Activated CD4-positive, alpha-beta T cell treated with anti-CD3 and anti-CD28 coated beads, Interleukin-2, amount 50 U/mL, for 48 hours (primary cell): ENCODE results near the gene MYO1D.
"Not testable (repeated sequence)": the region's sequence is repeated elsewhere in the genome, so short reads cannot be mapped to it uniquely, and the experiment has no call there.

Experiments used
- DNase-seq, 2 experiments: peaks; one replicate each; pipeline ENCODE4 v3.0.0-alpha.2; 2020

MYO1D gene

DNA sequence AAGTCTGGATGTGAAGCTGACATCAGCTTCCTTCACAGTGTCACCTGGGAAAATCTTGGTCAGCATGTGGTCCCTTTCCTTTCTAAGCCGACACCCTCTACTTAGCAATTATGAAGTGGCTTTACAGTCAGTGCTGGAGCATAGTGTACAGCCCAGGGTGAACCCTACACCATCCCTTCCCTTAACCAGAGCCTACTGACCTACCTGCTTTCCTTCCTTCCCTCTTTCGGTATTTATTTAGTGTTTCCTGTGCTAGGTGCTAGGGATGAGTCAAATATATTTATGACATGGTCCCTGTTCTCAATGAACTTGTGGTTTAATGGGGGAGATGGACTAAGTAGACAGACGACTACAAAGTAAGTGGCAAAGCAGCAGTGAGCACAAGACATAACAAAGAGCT lies 312.6 kb downstream of the MYO1D start:
- peak; percentile 19 to 39 for DNase-seq

DNA sequence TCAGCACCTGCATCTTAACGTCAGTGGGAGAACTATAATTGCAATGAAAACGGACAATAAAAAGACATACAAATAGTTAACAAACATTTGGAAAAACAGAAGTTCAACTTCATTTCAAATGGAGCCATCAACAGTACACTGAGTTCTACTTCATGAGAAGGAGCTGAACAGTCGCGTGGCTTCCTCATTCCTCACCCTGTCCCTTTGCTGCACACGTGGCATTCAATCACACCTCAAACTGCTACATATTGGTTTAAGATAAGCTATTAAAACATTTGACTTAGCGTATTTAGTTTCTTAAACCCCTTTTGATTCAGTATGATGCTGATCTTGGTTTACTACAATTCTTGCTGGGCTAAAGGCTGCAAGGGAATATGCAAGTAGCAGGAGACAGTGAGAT lies 313.3 kb downstream of the MYO1D start:
- no peak for DNase-seq

DNA sequence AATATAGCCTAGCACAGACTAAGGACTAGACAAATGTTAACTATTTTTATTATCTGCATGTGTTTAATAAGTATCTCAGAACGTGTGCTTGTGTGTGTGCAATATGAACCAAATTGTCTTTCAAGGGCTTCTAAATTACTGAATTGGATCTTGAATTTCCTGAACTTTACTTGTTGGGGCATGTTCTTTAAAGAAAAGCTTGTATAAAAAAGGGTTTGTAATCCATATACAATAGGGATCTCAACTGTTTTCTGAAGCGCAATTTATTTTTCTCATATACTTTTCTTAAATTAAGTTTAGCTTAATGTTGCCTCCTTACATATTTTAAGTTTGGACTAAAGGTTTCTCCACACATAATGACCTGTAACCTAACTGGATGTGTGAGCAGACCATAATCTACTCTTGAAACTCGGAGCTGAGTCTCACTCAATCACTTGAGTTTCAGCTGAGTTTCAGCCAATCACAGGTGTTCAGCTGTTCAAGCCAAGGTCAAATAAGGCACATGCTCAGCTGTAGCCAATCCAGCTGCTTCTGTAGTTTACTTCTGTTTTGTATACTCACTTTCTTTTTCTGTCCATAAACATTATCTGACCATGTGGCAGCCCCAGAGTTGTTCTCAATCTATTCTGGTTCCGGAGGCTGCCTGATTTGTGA lies 317.8 kb downstream of the MYO1D start:
- no peak for DNase-seq

DNA sequence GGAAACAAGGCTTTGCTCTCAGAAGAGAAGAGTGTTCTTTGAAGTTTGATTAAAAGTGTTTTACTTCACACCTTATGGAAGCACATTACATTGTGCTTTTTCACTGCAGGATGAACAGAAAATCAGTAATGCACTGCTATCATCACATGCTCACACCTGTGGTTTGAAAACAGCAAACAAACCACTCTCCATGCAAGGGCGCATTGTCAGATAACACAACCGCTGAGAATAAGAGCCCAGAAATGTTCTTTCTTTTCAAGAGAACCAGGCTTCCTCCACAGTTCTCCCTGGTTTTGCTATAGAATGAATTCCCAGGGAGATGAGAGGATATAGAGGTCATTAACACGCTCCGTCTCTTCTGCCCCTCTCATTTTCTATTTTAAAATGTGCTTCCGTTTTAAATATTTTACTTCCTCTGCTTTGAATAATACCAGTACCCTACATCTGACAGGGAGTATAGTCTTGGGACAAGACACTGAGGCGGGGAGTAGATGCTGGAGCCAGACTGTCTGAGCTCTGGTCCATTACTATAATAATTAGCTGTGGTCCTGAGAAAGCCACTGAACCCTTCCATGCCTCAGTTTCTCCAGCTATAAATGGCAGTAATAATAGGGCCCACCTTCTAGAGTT lies 318.5 kb downstream of the MYO1D start:
- DNase-seq, result no peak

DNA sequence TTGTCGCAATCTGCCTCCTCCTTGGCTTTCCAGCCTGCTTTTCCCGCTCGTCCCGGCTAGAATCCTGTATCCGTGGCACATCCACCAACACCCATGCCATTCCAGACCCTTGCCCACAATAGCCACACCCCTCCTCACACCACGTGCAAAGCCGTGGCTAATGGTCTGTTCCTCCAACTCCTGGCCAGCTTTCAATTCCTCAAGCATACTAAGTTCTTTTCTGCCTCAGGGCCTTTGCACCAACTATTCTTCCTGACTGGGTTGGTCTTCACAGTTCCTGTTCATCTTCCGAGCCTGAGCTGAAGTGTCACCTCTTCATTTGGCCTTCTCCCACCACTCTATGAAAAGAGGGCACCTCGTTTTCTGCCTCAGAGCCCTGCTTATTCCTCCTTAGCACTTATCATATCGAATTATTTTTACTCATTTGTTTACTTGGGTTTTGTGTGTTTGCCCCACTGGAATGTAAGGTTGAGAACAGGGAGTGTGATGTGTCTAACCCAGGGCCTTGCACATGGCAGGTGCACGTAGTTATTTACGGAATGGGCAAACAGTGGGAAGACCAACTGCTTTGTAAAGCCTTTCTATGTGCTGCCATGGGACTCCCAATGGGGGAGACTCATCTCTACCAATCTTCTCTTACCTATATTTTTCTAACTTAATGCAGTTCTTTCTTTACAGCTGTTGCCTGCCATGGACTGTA lies 321.2 kb downstream of the MYO1D start:
- no peak for DNase-seq

DNA sequence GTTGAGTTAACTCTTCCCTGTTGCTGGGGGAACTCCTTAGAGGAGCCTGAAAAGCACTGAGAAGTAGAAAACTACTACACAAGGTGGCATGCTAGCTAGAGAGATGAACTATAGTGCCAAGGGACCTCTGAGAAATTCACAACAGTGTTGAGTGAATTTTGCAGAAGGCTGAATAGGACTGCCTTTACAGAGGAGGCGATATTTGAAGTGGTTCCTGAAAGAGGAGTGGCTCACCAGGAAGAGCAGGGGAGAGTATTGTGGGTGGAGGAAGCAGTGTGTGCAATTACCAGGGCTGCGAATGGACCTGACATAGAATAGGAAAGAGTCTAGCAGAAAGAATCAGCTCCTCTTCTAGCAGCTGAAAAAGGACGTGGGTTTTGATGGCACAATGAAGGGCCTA lies 323.8 kb downstream of the MYO1D start:
- DNase-seq, result no peak

DNA sequence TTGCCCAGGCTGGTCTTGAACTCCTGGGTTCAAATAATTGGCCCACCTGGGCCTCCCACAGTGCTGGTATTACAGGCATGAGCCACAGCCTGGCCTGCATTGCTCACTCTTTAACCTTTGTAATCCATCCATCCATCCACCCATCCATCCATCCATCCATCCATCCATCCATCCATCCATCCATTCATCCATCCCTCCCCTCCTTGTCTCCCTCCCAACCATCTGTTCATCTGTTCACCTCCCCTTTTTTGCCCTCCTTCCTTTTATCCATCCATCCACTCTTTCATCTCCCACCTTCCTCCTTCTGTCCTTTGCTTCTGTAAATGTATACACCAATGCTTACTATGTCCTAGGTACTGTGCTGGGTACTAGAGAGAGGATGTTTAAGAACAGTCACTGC lies 324.6 kb downstream of the MYO1D start:
- no peak for DNase-seq

DNA sequence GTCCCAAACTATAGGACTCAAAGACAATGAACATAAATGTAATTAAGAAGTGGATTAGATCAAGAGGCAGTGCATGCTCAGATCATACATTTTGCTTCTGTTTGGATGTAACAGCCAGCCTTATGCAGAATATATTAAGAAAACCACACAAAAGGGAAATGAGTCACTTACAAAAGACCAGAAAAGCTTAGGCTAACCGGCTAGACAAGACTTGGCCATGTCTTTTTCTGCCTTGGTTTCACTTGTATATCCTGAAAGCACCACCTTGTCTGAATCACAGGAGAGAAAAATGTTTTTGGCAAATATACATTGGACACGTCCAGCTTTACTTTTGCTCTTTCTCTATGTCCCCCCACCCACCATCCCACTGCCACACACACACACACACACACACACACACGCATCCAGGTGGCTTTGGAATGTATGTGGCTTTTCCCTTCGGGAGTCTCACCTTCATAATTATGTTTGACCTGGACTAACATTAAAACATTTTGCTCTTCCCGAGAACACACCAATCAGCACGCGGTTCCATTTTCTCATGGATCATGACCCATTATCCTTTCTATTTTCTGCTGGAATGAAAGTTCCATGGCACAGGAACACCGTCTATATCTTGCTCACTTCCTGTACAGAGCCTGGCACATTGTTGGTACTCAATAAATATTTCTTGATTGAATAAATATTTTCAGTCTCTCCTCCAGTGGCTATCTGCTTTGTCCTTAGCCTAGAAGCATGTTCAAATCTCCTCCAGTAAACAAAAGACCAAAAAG lies 325.6 kb downstream of the MYO1D start:
- DNase-seq, result peak in 1 of 2 experiments; percentile 15

DNA sequence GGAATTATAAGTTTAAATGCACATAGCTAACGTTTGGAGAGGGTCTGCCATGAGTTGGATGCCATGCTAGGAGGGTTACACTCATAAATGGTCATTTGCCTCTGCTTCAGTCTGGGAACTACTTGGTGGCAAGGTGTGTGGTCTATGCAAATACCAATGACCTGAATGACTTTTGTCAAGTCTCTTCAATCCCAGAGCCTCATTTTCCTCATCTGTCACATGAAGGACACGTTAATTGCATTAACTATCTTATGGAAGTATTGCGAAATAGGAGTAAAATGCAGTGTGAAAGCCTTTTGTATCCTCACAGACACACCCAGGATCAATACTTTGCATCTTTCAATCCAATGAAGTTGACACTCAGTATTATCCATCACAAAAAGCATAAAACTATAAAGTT lies 327.4 kb downstream of the MYO1D start:
- DNase-seq, result no peak

DNA sequence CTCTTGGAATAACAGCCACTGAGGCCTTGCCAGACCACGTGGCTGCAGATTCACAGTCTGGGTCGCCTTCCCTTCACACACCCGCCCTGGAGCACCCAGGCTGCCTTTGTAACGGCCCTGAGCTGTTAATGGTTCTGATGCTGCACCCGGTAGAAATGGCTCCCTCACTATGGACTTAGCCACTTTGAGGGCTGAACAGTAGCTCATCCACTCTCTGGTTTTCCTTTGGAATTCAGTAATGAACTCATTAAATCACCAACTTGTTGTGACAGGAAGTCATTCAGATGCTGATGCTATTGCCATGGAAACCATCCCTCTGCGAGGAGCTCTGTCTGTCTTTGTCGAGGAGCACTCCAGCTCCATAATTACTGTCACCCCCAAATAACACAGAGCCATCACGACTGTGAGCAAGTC lies 330.9 kb downstream of the MYO1D start:
- no peak for DNase-seq

DNA sequence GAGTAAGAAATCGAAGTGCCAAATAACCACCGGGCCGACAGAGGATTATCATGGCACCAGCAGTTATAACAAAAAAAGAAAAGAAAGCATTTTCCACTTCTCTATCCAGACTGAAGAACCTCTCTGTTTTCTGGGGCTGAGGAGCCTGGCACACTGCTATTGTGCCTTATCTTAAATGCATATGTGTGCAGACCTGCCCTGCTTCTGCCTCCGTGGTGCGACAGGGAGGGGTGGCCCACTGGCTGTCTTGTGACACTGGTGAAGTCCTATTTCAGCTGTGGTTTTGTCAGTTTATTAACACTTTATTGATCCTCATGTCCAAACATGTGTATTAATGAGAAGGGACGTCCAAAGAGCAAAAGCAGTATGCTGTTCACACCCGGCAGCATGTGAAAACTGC lies 334.7 kb downstream of the MYO1D start:
- DNase-seq, result no peak

DNA sequence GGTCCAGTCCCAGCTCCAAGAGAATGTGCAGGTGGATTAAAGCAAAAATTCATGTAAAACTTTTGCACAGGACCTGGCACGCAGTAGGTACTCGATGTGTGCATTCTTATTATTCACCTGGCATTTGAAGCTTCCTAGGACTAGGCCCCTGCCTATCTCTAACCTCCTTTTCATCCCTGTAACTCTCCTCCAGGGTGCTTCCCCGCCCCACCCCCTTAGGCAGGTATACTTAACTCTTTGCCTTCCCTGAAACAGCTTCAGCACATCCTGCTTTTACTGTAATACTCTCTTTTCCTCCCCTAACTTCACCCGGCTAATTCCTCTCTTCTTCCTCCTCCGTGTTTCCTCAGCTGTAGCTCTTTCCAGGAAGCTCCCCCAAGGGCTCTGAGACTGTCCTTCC lies 335.3 kb downstream of the MYO1D start:
- no peak for DNase-seq

DNA sequence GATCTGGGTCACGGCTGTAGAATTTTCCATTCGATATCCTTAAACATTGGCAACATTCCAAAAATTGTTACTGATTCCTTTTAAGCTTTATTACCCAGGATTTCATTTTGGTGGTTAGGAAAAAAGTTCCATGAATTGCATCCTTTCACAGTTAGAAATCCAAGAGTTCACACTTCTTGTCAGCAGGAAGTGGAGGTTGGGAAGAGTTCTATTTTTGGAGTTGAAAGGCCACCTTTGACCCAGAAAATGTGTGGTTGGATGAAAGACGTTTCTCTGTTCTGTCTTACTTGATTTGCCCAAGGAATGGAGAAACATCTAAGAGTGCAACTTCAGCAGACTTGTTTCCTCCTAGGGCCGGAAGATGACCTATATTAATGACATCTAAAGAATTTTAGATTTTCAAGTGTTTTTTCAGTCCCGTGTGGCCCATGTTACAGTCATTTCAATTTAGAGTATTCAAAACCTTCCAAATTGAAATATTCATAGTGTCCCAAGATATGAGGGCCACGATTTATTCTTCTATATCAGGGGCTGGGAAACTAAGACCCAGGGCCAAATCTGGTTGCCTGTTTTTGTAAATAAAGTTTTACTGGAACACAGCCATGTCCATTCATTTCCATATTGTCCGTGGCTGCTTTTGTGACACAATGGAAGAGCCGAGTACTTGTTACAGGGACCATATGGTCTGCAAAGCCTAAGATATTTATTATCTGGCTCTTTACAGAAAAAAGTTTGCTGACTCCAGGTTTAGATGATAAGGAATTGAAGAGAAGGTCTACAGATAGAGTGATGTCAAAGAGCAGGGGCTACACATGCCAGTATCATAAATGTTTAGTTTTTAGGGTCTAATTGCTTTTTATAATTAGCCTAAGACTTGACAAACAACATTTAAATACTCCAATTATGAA lies 339.9 kb downstream of the MYO1D start:
- DNase-seq, result no peak

DNA sequence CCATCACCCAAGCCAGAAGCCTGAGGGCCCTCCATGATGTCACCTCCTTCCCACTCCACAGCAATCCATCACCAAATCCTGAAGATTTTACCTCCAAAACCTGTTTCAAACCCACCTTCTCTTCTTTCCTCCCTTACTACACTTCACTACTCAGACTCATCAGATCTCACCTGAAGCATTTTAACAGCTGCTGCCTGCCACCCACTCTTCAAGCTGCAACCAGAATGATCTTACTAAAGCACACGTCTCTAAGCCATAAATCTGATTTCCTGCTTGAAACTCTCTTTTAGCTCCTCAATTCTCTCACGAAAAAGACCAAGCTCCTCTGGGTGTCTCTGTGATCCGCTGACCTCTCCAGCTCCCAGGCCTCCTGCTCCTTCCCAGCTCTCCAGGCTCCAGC lies 343.6 kb downstream of the MYO1D start:
- DNase-seq, result no peak

DNA sequence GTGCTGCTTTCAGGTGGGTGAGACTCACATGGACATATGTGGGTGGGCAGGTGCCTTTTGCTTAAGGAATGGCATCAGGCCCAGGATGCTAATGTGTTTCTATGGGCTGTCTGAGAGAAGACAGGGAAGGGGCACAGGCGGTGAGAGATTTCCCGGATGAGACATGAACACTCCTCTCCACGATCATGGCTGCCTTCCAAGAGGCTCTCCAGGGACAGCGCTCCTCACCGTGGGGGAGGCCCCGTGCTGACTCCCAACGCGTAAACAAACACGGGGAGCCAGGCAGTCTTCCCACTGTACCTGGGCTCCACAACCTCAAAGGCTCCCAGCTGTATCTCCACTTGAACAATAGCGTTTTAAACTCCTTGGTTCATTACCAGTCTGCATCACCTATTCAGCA lies 347.3 kb downstream of the MYO1D start:
- no peak for DNase-seq

DNA sequence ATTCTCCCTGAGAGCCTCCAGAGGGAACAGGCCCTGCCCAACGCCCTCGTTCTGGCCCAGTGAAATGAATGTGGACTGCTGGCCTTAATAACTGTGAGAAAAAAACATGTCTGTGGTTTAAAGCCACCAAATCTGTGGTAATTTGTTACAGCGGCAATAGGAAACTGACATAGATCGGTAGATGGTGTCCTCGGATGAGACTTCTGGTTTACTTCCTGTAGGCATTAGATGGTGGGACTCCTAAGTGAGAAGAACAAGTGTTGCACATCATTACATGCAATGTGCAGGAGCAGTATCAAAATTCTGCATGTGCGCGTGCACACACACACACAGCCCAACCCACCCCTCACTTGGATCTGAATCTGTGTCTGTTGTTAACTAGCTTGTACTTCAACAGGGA lies 348.1 kb downstream of the MYO1D start:
- DNase-seq, result no peak

DNA sequence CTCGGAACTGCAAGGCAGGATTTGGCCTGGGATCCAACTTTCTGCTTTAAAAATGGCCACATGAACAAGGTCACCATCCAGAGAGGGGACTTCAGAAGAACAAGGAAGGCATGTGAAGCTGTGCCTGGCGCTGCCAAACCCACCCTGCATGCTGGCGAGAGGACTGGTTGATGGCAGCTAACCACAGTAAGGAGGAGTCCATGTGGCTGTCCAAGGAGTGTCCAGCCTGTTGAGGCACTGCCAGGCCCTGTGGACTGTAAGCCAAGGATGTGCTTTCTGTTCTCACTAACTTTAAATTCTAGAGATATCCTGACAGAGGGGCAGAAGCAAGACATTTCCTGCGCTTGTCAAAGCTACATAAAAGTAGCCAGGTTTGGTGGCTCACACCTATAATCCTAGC lies 349.8 kb downstream of the MYO1D start:
- no peak for DNase-seq

DNA sequence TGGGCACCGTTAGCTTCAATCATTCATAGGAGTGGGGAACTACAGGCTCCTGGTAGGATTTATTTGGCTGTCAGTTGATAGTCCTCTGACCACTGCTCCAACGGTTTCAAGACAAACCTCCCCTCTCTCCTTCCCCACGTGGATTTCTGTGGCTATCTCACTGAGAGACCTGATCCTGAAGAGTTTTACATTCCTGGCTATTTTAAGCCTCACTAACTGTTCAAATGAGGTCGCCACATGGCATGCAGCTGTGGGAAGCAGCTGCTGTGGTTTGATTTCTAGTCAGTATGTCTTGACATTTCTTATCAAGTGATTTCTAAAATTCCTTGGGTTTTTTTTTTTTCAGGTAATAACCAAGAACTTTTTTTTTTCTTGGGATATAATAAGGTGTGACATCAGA lies 351.8 kb downstream of the MYO1D start:
- DNase-seq, result no peak

DNA sequence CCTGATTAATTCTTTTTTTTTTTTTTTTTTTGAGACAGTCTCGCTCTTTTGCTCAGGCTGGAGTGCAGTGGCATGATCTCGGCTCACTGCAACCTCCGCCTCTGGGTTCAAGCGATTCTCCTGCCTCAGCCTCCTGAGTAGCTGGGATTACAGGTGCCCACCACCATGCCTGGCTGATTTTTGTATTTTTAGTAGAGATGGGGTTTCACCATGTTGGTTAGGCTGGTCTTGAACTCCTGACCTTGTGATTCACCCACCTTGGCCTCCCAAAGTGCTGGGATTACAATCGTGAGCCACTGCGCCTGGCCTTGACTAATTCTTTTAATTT lies 352.4 kb downstream of the MYO1D start:
- not testable (repeated sequence) for DNase-seq

DNA sequence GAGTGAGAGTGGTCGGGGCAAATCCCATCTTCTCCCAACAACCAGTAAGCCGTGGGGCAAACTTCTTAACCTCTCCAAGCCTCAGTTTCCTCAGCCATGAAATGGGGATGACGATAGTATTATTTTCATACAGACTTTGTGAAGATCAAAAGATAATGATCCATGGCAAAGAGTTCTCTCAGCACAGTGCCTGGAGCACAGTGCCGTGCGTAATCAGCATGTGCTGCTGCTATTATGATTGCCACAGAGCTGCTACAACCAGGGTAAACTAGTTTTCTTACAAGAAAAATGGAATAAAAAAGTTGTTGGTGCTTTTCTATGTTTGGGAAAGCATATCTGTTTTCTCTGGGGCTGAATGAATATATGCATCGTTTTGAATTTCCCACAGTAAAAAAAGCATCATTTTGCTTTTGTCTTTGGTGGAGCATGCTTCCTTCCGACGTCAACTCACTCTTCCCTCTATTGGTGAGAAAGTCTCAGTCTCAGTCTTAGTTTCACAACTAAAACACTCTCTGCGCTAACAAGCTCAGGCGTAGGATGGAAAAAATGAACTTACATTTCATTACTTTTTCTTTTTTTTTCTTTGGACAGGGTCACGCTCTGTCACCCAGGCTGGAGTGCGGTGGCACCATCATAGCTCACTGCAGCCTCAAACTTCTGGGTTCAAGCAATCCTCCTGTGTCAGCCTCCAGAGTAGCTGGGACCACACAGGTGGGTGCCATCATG lies 352.9 kb downstream of the MYO1D start:
- DNase-seq, result peak; percentile 48 to 60

DNA sequence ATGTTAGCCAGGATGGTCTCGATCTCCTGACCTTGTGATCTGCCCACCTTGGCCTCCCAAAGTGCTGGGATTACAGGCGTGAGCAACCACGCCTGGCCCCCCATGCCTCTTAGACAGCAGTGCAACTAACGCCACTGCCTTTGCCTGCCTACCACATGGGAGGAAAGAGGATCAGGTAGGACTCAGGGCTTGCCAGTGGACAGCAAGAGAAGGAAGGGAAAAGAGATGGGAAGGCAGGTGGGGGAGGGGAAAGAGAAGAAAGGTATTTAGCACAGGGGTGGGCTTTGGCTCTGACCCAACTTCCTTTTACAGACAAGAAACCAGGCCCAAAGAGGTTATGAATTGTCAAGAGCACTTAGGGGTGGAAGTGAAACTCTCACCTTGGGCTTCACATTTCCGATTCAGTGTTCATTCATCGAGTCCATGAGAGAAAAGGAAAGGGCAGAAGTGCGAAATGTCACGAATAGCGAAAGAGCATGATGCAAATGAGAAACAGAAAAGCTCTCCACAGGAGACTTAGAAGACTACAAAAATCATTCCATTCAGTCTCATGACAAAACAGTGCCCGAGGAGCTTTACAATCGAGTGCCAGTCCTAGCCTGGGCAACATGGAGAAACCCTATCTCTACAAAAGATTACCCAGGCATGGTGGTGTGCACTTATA lies 353.8 kb downstream of the MYO1D start:
- DNase-seq, result peak; percentile 52 to 69
